HepG2 (cell line): ENCODE data around the gene ZNF174. TPM values are rescaled to one million over a fixed set of nuclear protein-coding genes. Genes with fewer than 3 reads are reported as not detected.

Experiments
- AGO2 ChIP-seq: fragments of 200-400 bp; formaldehyde crosslinking; optimal IDR thresholded peaks from 2 replicates; pipeline ENCODE3; 2017; ENCODE audit warnings: mild to moderate bottlenecking, low read depth, low read length, moderate library complexity
- ARID2 ChIP-seq: sonication (generic); formaldehyde crosslinking; IDR thresholded peaks from 2 replicates; pipeline ENCODE4 v1.8.1; 2022; ENCODE audit warnings: mild to moderate bottlenecking, missing genetic modification reagents, borderline replicate concordance
- ATF2 ChIP-seq: sonication (generic); formaldehyde crosslinking; IDR thresholded peaks from 2 replicates; pipeline ENCODE4 v1.4.0; 2020; ENCODE audit warnings: missing genetic modification reagents
- CREB1 ChIP-seq, 2 experiments: fragments of 450-650 bp in 1 of 2; IDR thresholded peaks; 2 replicates each; pipeline ENCODE4 v1.6.1; 2016 to 2017; ENCODE audit warnings: control low read depth in 1 of 2, mild to moderate bottlenecking in 1 of 2, missing compliant biosample characterization in 1 of 2, missing genetic modification characterization in 1 of 2
- DMAP1 ChIP-seq: IDR thresholded peaks from 2 replicates; pipeline ENCODE4 v1.6.1; 2016
- FLYWCH1 ChIP-seq: sonication (generic); formaldehyde crosslinking; IDR thresholded peaks from 2 replicates; pipeline ENCODE4 v1.8.1; 2023; ENCODE audit warnings: mild to moderate bottlenecking, missing genetic modification reagents
- FOXP1 ChIP-seq, 2 experiments: fragments of 450-650 bp in 1 of 2; IDR thresholded peaks; 2 replicates each; pipeline ENCODE4 v1.6.1; 2017 to 2018; ENCODE audit warnings: antibody characterized with exemption in 1 of 2
- MED13 ChIP-seq: sonication (generic); formaldehyde crosslinking; IDR thresholded peaks from 2 replicates; pipeline ENCODE4 v1.5.0; 2020; ENCODE audit warnings: missing genetic modification reagents
- NCOA1 ChIP-seq: sonication (generic); formaldehyde crosslinking; IDR thresholded peaks from 2 replicates; pipeline ENCODE4 v1.9.0; 2021; ENCODE audit warnings: missing genetic modification reagents
- PAX8 ChIP-seq: sonication (generic); formaldehyde crosslinking; IDR thresholded peaks from 2 replicates; pipeline ENCODE4 v1.8.0; 2022; ENCODE audit warnings: mild to moderate bottlenecking, missing genetic modification reagents, borderline replicate concordance
- RFX3 ChIP-seq: IDR thresholded peaks from 2 replicates; pipeline ENCODE4 v1.6.1; 2016; ENCODE audit warnings: missing biosample characterization, missing genetic modification reagents
- SMYD3 ChIP-seq: sonication (generic); formaldehyde crosslinking; IDR thresholded peaks from 2 replicates; pipeline ENCODE4 v1.8.1; 2023; ENCODE audit warnings: mild to moderate bottlenecking, missing genetic modification reagents
- SNRNP70 ChIP-seq: fragments of 200-400 bp; formaldehyde crosslinking; IDR thresholded peaks from 2 replicates; pipeline ENCODE4 v1.6.1; 2017; ENCODE audit warnings: mild to moderate bottlenecking, low read depth, low read length, moderate library complexity
- SP5 ChIP-seq: IDR thresholded peaks from 2 replicates; pipeline ENCODE4 v1.6.1; 2016; ENCODE audit warnings: low read depth, borderline replicate concordance
- ZBTB38 ChIP-seq: sonication (generic); formaldehyde crosslinking; IDR thresholded peaks from 2 replicates; pipeline ENCODE4 v1.5.1; 2020; ENCODE audit warnings: mild to moderate bottlenecking, missing genetic modification reagents
- ZNF567 ChIP-seq: sonication (generic); formaldehyde crosslinking; IDR thresholded peaks from 2 replicates; pipeline ENCODE4 v1.8.1; 2023; ENCODE audit warnings: mild to moderate bottlenecking, missing genetic modification reagents, borderline replicate concordance
- ZNF709 ChIP-seq: sonication (generic); formaldehyde crosslinking; IDR thresholded peaks from 2 replicates; pipeline ENCODE4 v1.5.0; 2020; ENCODE audit warnings: mild to moderate bottlenecking, missing genetic modification reagents
- ZNF713 ChIP-seq: sonication (generic); formaldehyde crosslinking; IDR thresholded peaks from 2 replicates; pipeline ENCODE4 v1.4.0; 2020; ENCODE audit warnings: mild to moderate bottlenecking, missing genetic modification reagents
- polyA plus RNA-seq, 8 experiments: library from polyadenylated mRNA; depleted of rRNA in 3 of 8; stranded (reverse) in 7 of 8; unstranded in 1 of 8; fragments of >200 nt; fragmentation: Illumina TruSeq in 4 of 8; extraction: Trizol in 4 of 8; gene quantifications; 2 replicates each; pipeline versions ENCODE4 v1.2.1 to v1.2.3, GENCODE V29; 2011 to 2016; ENCODE audit warnings: low read depth in 4 of 8, missing spikeins in 1 of 8, mixed read lengths in 1 of 8; ENCODE audit not compliant: insufficient read depth in 1 of 8
- total RNA-seq, 5 experiments: library from RNA; depleted of rRNA; stranded (reverse); fragments of >200 nt; fragmentation: Illumina TruSeq; extraction: Trizol; gene quantifications; 2 replicates each; pipeline ENCODE4 v1.2.3, GENCODE V29; 2016; ENCODE audit warnings: low read depth in 1 of 5
- TF ChIP-seq, protein P1 (sequence below): fragments of 450-650 bp; IDR thresholded peaks from 2 replicates; pipeline ENCODE4 v1.6.1; 2017
- TF ChIP-seq, protein P2 (sequence below): sonication (generic); formaldehyde crosslinking; IDR thresholded peaks from 2 replicates; pipeline ENCODE4 v1.9.0; 2022; ENCODE audit warnings: missing genetic modification reagents, mild to moderate bottlenecking, borderline replicate concordance
- TF ChIP-seq, protein P3 (sequence below): IDR thresholded peaks from 2 replicates; pipeline ENCODE4 v1.6.1; 2016; ENCODE audit warnings: missing genetic modification reagents, missing compliant biosample characterization
- TF ChIP-seq, protein P4 (sequence below): sonication (generic); formaldehyde crosslinking; IDR thresholded peaks from 2 replicates; pipeline ENCODE4 v1.8.0; 2022; ENCODE audit warnings: low read depth, missing genetic modification reagents
- TF ChIP-seq, protein P5 (sequence below): sonication (generic); formaldehyde crosslinking; conservative IDR thresholded peaks from 2 replicates; pipeline ENCODE4 v1.8.0; 2022; ENCODE audit warnings: missing genetic modification reagents

ZNF174 gene
- total and polyA plus RNA-seq, 2 of the 13 experiments (the other 11 are each of a cell fraction or from before 2014, with no cell fraction given) = 8.3 to 10.6 TPM

DNA sequence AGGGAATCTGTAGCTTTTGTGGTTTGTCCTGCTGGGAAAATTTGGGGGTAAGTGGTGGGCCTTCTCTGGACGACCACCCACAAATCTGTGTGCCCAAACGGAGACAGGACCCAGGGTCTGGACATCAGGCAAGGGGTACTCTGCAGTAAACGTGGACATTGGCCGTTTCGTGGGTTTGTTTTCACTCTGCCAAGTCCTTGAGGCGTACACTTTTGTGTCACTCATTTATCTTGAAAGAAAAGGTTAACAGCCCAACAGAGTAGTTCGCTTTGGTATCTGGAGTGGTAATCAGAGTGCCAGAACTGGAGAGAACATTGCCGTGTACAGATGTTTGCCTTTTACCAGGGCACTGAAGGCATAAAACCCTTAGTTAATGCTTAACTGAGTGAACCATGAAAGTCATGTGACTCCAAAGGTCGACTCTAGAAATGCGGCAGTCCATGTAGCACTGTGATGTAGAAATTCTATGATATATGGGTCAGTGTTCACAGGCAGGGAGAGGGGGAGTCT is 57.9 kb downstream of the ZNF174 start (continued):
- TF ChIP-seq SMYD3 = no peak
- no peak; the same call in 1 of the 2 replicates for TF ChIP-seq DMAP1 (CRISPR knock-in tag)
- TF ChIP-seq PAX8 (CRISPR knock-in tag) = no peak
- TF ChIP-seq RFX3 (CRISPR knock-in tag) = no peak
- TF ChIP-seq, protein P1, sequence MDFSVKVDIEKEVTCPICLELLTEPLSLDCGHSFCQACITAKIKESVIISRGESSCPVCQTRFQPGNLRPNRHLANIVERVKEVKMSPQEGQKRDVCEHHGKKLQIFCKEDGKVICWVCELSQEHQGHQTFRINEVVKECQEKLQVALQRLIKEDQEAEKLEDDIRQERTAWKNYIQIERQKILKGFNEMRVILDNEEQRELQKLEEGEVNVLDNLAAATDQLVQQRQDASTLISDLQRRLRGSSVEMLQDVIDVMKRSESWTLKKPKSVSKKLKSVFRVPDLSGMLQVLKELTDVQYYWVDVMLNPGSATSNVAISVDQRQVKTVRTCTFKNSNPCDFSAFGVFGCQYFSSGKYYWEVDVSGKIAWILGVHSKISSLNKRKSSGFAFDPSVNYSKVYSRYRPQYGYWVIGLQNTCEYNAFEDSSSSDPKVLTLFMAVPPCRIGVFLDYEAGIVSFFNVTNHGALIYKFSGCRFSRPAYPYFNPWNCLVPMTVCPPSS = no peak
- no peak for TF ChIP-seq CREB1 (IDR thresholded peaks at IDR 0.05)
- 0 out of 2 replicates have a peak, but pooled peaks have one; percentile 15 for TF ChIP-seq CREB1 (CRISPR knock-in tag; IDR thresholded peaks at IDR 0.05)
- TF ChIP-seq MED13 (CRISPR knock-in tag) = no peak
- no peak for TF ChIP-seq ZNF713 (CRISPR knock-in tag)
- TF ChIP-seq FLYWCH1 (CRISPR knock-in tag) = no peak
- no peak for TF ChIP-seq FOXP1 (IDR thresholded peaks at IDR 0.05)
- 0 out of 2 replicates have a peak, but pooled peaks have one; percentile 23 for TF ChIP-seq FOXP1 (CRISPR knock-in tag; IDR thresholded peaks at IDR 0.05)
- TF ChIP-seq, protein P2, sequence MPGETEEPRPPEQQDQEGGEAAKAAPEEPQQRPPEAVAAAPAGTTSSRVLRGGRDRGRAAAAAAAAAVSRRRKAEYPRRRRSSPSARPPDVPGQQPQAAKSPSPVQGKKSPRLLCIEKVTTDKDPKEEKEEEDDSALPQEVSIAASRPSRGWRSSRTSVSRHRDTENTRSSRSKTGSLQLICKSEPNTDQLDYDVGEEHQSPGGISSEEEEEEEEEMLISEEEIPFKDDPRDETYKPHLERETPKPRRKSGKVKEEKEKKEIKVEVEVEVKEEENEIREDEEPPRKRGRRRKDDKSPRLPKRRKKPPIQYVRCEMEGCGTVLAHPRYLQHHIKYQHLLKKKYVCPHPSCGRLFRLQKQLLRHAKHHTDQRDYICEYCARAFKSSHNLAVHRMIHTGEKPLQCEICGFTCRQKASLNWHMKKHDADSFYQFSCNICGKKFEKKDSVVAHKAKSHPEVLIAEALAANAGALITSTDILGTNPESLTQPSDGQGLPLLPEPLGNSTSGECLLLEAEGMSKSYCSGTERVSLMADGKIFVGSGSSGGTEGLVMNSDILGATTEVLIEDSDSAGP (CRISPR knock-in tag) = no peak
- no peak for TF ChIP-seq ZNF567
- TF ChIP-seq SP5 (CRISPR knock-in tag) = no peak
- no peak for TF ChIP-seq SNRNP70
- TF ChIP-seq, protein P3, sequence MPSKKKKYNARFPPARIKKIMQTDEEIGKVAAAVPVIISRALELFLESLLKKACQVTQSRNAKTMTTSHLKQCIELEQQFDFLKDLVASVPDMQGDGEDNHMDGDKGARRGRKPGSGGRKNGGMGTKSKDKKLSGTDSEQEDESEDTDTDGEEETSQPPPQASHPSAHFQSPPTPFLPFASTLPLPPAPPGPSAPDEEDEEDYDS (CRISPR knock-in tag) = peak; percentile 92
- TF ChIP-seq ARID2 (CRISPR knock-in tag) = no peak
- no peak for TF ChIP-seq ZBTB38 (CRISPR knock-in tag)
- TF ChIP-seq ATF2 (CRISPR knock-in tag) = no peak
- TF ChIP-seq, protein P4, sequence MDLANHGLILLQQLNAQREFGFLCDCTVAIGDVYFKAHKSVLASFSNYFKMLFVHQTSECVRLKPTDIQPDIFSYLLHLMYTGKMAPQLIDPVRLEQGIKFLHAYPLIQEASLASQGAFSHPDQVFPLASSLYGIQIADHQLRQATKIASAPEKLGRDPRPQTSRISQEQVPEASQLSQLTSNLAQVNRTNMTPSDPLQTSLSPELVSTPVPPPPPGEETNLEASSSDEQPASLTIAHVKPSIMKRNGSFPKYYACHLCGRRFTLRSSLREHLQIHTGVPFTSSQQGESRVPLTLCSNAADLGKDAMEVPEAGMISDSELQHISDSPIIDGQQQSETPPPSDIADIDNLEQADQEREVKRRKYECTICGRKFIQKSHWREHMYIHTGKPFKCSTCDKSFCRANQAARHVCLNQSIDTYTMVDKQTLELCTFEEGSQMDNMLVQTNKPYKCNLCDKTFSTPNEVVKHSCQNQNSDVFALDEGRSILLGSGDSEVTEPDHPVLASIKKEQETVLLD (CRISPR knock-in tag) = peak; percentile 29; the same call in 1 of the 2 replicates
- TF ChIP-seq, protein P5, sequence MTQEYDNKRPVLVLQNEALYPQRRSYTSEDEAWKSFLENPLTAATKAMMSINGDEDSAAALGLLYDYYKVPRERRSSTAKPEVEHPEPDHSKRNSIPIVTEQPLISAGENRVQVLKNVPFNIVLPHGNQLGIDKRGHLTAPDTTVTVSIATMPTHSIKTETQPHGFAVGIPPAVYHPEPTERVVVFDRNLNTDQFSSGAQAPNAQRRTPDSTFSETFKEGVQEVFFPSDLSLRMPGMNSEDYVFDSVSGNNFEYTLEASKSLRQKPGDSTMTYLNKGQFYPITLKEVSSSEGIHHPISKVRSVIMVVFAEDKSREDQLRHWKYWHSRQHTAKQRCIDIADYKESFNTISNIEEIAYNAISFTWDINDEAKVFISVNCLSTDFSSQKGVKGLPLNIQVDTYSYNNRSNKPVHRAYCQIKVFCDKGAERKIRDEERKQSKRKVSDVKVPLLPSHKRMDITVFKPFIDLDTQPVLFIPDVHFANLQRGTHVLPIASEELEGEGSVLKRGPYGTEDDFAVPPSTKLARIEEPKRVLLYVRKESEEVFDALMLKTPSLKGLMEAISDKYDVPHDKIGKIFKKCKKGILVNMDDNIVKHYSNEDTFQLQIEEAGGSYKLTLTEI (CRISPR knock-in tag) = no peak
- 0 out of 2 replicates have a peak, but pooled peaks have one; percentile 53 for TF ChIP-seq NCOA1 (CRISPR knock-in tag)
- TF ChIP-seq AGO2 = no peak
- TF ChIP-seq ZNF709 = no peak
